ENCODE results near the gene PGAP1.
A peak's percentile ranks its signal among the peaks of the same experiment; 100 is the strongest.
"Not testable (repeated sequence)": the region's sequence is repeated elsewhere in the genome, so short reads cannot be mapped to it uniquely, and the experiment has no call there.

Gene PGAP1

GRCh38 chr2:196941398-196942078 lies 15.0 kb upstream of the PGAP1 start:
- no peak for DNase-seq

GRCh38 chr2:196939371-196939770 lies 12.9 kb upstream of the PGAP1 start:
- no peak for DNase-seq

- no peak for DNase-seq
Measured at GRCh38 chr2:196935432-196935831, 8.9 kb upstream of the PGAP1 start.

GRCh38 chr2:196934672-196935071 lies 8.2 kb upstream of the PGAP1 start:
- DNase-seq: no peak

GRCh38 chr2:196931555-196931954 lies 5.0 kb upstream of the PGAP1 start:
- DNase-seq: no peak

- no peak for DNase-seq
Measured at GRCh38 chr2:196927376-196928225, 1.1 kb upstream of the PGAP1 start.

GRCh38 chr2:196925768-196926561 lies 542 bp downstream of the PGAP1 start:
- DNase-seq: peak; percentile 52

GRCh38 chr2:196925051-196925767 lies 1.3 kb downstream of the PGAP1 start:
- DNase-seq: no peak

- DNase-seq: no peak
Measured at GRCh38 chr2:196924051-196924450, 2.5 kb downstream of the PGAP1 start.

- no peak for DNase-seq
Measured at GRCh38 chr2:196918927-196919326, 7.6 kb downstream of the PGAP1 start.

- no peak for DNase-seq
Measured at GRCh38 chr2:196917802-196918201, 8.7 kb downstream of the PGAP1 start.

GRCh38 chr2:196915507-196916189 lies 10.9 kb downstream of the PGAP1 start:
- no peak for DNase-seq

- DNase-seq: no peak
Measured at GRCh38 chr2:196914867-196915460, 11.5 kb downstream of the PGAP1 start.

- DNase-seq: no peak
Measured at GRCh38 chr2:196913691-196914090, 12.8 kb downstream of the PGAP1 start.

- not testable (repeated sequence) for DNase-seq
Measured at GRCh38 chr2:196905365-196905764, 21.1 kb downstream of the PGAP1 start.

- no peak for DNase-seq
Measured at GRCh38 chr2:196902828-196903227, 23.7 kb downstream of the PGAP1 start.

GRCh38 chr2:196900843-196901242 lies 25.7 kb downstream of the PGAP1 start:
- no peak for DNase-seq

- DNase-seq: no peak
Measured at GRCh38 chr2:196899976-196900375, 26.5 kb downstream of the PGAP1 start.

GRCh38 chr2:196891136-196891535 lies 35.4 kb downstream of the PGAP1 start:
- DNase-seq: no peak

GRCh38 chr2:196887431-196887830 lies 39.1 kb downstream of the PGAP1 start:
- DNase-seq: no peak

GRCh38 chr2:196884368-196884767 lies 42.1 kb downstream of the PGAP1 start:
- DNase-seq: no peak

GRCh38 chr2:196876364-196876763 lies 50.1 kb downstream of the PGAP1 start:
- no peak for DNase-seq

All from NCI-H524 treated with DMSO at 0.1 percent for 48 hours (cell line).